GM23338 (cell line): ENCODE results near the gene DENND1B. TPM values are rescaled to one million over a fixed set of nuclear protein-coding genes. Genes with fewer than 3 reads are reported as not detected.

Experiments used
- ATAC-seq: fragments of 200-7000 bp; cut with Tn5 transposase; 3 replicates; pipeline ENCODE4 v1.9.1; 2020
- DNase-seq: peaks from one replicate; pipeline ENCODE4 v3.0.0-alpha.2; 2015; ENCODE audit warnings: low spot score
- H2AFZ ChIP-seq: fragments of 200-600 bp; sonication (generic); 2 replicates; pipeline ENCODE4 v1.8.0; 2016; ENCODE audit warnings: antibody characterized with exemption, mild to moderate bottlenecking, moderate library complexity
- H3F3A ChIP-seq: fragments of 200-600 bp; sonication (generic); replicated peaks from 2 replicates; pipeline ENCODE4 v1.8.0; 2017; ENCODE audit warnings: antibody characterized with exemption, mixed run types, low read depth
- H3K27ac ChIP-seq: fragments of 200-600 bp; sonication (generic); 2 replicates; pipeline ENCODE4 v1.6.1; 2016; ENCODE audit warnings: low read depth
- H3K27me3 ChIP-seq: fragments of 200-600 bp; sonication (generic); 2 replicates; pipeline ENCODE4 v1.8.0; 2016; ENCODE audit warnings: mild to moderate bottlenecking, mixed run types, moderate library complexity; ENCODE audit not compliant: insufficient read depth
- H3K36me3 ChIP-seq: fragments of 200-600 bp; sonication (generic); 2 replicates; pipeline ENCODE4 v1.8.0; 2016; ENCODE audit warnings: mild to moderate bottlenecking; ENCODE audit not compliant: insufficient read depth
- H3K4me1 ChIP-seq: fragments of 200-600 bp; sonication (generic); 2 replicates; pipeline ENCODE4 v1.8.0; 2016; ENCODE audit warnings: mild to moderate bottlenecking, moderate library complexity; ENCODE audit not compliant: insufficient read depth
- H3K4me2 ChIP-seq: fragments of 200-600 bp; sonication (generic); 2 replicates; pipeline ENCODE4 v1.7.1; 2017; ENCODE audit warnings: mixed run types
- H3K4me3 ChIP-seq: fragments of 200-600 bp; sonication (generic); 2 replicates; pipeline ENCODE4 v1.6.1; 2016; ENCODE audit warnings: mixed run types
- H3K79me2 ChIP-seq: fragments of 200-600 bp; sonication (generic); replicated peaks from 2 replicates; pipeline ENCODE4 v1.8.0; 2017; ENCODE audit warnings: mild to moderate bottlenecking; ENCODE audit not compliant: insufficient read depth
- H3K9me2 ChIP-seq: fragments of 200-600 bp; sonication (generic); 2 replicates; pipeline ENCODE4 v1.8.0; 2017; ENCODE audit not compliant: insufficient read depth
- H4K20me1 ChIP-seq: fragments of 200-600 bp; sonication (generic); replicated peaks from 2 replicates; pipeline ENCODE4 v1.8.0; 2017; ENCODE audit warnings: mild to moderate bottlenecking; ENCODE audit not compliant: insufficient read depth
- H3K27ac Mint-ChIP-seq: 2 replicates; pipeline ENCODE4 v1.8.0; 2020; ENCODE audit warnings: inconsistent platforms, mild to moderate bottlenecking, moderate library complexity, mixed read lengths
- H3K27me3 Mint-ChIP-seq: 3 replicates; pipeline ENCODE4 v1.8.0; 2022; ENCODE audit warnings: low read depth, mild to moderate bottlenecking, moderate library complexity, mixed read lengths, inconsistent platforms; ENCODE audit not compliant: insufficient read depth, poor library complexity
- H3K36me3 Mint-ChIP-seq: 3 replicates; pipeline ENCODE4 v1.8.0; 2021; ENCODE audit warnings: low read depth, mild to moderate bottlenecking, inconsistent platforms, moderate library complexity, mixed read lengths
- H3K4me1 Mint-ChIP-seq: 3 replicates; pipeline ENCODE4 v1.8.0; 2020; ENCODE audit warnings: mild to moderate bottlenecking, inconsistent platforms, mixed read lengths
- H3K4me3 Mint-ChIP-seq: 3 replicates; pipeline ENCODE4 v1.8.0; 2021; ENCODE audit warnings: moderate library complexity, mild to moderate bottlenecking, inconsistent platforms, mixed read lengths
- H3K9me3 Mint-ChIP-seq: 3 replicates; pipeline ENCODE4 v1.8.0; 2020; ENCODE audit warnings: moderate library complexity, mild to moderate bottlenecking, inconsistent platforms, mixed read lengths
- CREB1 ChIP-seq: fragments of 250-450 bp; sonication (Bioruptor Pico); IDR thresholded peaks from 2 replicates; pipeline ENCODE4 v1.5.0; 2020; ENCODE audit warnings: low read depth, mild to moderate bottlenecking, moderate library complexity
- ETS1 ChIP-seq: IDR thresholded peaks from 2 replicates; pipeline ENCODE4 v1.6.1; 2016; ENCODE audit warnings: antibody characterized with exemption
- EZH2 ChIP-seq: fragments of 200-600 bp; sonication (generic); IDR thresholded peaks from one replicate; pipeline ENCODE4 v1.8.0; 2017; ENCODE audit warnings: antibody characterized with exemption, mild to moderate bottlenecking, low read depth; ENCODE audit not compliant: unreplicated experiment
- EZH2phosphoT487 ChIP-seq: fragments of 200-600 bp; sonication (generic); IDR thresholded peaks from one replicate; pipeline ENCODE4 v1.8.1; 2018; ENCODE audit warnings: antibody characterized with exemption; ENCODE audit not compliant: unreplicated experiment
- JUNB ChIP-seq: IDR thresholded peaks from one replicate; pipeline ENCODE4 v1.6.1; 2016; ENCODE audit warnings: antibody characterized with exemption; ENCODE audit not compliant: unreplicated experiment
- NANOG ChIP-seq: IDR thresholded peaks from 2 replicates; pipeline ENCODE4 v1.6.1; 2016; ENCODE audit warnings: antibody characterized with exemption, borderline replicate concordance
- POLR2AphosphoS5 ChIP-seq: IDR thresholded peaks from 2 replicates; pipeline ENCODE4 v1.6.1; 2016; ENCODE audit warnings: antibody characterized with exemption, low read depth
- REST ChIP-seq: IDR thresholded peaks from one replicate; pipeline ENCODE4 v1.6.1; 2018; ENCODE audit warnings: antibody characterized with exemption; ENCODE audit not compliant: unreplicated experiment
- STAT1 ChIP-seq: IDR thresholded peaks from one replicate; pipeline ENCODE4 v1.6.1; 2016; ENCODE audit warnings: antibody characterized with exemption; ENCODE audit not compliant: unreplicated experiment
- ZNF331 ChIP-seq: fragments of 250-450 bp; sonication (Bioruptor Pico); IDR thresholded peaks from 2 replicates; pipeline ENCODE4 v1.5.0; 2020; ENCODE audit warnings: low read depth, mild to moderate bottlenecking, moderate library complexity
- ZNF462 ChIP-seq: fragments of 250-450 bp; sonication (Bioruptor Pico); IDR thresholded peaks from 2 replicates; pipeline ENCODE4 v1.5.0; 2020; ENCODE audit warnings: mild to moderate bottlenecking, moderate library complexity
- polyA plus RNA-seq: library from polyadenylated mRNA; unstranded; fragments of >200 nt; fragmentation: Nextera tagmentation; extraction: Ambion mirVana; gene quantifications from 2 replicates; pipeline ENCODE4 v1.2.1, GENCODE V29; 2016
- total RNA-seq: library from RNA; depleted of rRNA; stranded (reverse); fragments of >200 nt; shearing (Covaris generic); gene quantifications from 2 replicates; pipeline ENCODE4 v1.2.3, GENCODE V29; 2014
- TF ChIP-seq, protein P1 (sequence below), 2 experiments: fragments of 200-600 bp in 1 of 2; sonication (generic) in 1 of 2; conservative IDR thresholded peaks; 2 replicates each; pipeline versions ENCODE4 v1.5.1 to v1.6.1; 2016 to 2017; ENCODE audit warnings: antibody characterized with exemption in 2 of 2, low read depth in 2 of 2, mild to moderate bottlenecking in 2 of 2, moderate library complexity in 1 of 2

Gene DENND1B
- total and polyA plus RNA-seq, 2 experiments from 2014 or later: 4.3 to 5.2 TPM

DNA sequence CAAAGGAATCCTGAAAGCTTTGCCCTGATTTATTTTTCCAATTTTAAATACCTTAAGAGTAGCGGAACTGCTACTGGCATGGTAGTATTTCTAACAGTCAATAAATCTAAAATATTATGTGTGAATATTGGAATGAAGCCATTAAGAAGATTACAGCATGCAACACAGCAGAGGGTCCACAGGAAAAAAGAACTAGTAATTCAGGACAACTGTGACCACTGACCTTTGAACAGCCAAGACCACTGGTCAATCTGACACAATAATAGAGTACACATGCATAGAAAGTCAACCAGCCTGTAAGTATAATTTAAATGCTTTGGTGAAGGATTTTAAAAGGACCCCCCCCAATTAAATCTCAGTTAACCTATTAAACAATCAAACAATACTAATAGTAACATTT is 171.0 kb downstream of the DENND1B start:
- Histone ChIP-seq H3K27me3 (no peaks in the 10 kb centered on the region), H4K20me1 (no peaks in the 10 kb centered on the region), H3K4me2 (no peak overlapping the region), H3K27ac (no peak overlapping the region), H3K4me3 (no peak overlapping the region), H3K36me3 (no peaks in the 10 kb centered on the region), H2AFZ (no peak overlapping the region), H3K9me2 (no peaks in the 10 kb centered on the region), H3K4me1 (no peaks in the 10 kb centered on the region), H3F3A (no peaks in the 10 kb centered on the region), H3K79me2 (no peaks in the 10 kb centered on the region)
- TF ChIP-seq EZH2phosphoT487 (no peak), CREB1 (CRISPR knock-in tag) (no peak), NANOG (no peak), POLR2AphosphoS5 (no peak), EZH2 (no peak), STAT1 (no peak), ZNF331 (CRISPR knock-in tag) (no peak), ZNF462 (CRISPR knock-in tag) (no peak), REST (no peak), JUNB (no peak), ETS1 (no peak)
- TF ChIP-seq, protein P1, sequence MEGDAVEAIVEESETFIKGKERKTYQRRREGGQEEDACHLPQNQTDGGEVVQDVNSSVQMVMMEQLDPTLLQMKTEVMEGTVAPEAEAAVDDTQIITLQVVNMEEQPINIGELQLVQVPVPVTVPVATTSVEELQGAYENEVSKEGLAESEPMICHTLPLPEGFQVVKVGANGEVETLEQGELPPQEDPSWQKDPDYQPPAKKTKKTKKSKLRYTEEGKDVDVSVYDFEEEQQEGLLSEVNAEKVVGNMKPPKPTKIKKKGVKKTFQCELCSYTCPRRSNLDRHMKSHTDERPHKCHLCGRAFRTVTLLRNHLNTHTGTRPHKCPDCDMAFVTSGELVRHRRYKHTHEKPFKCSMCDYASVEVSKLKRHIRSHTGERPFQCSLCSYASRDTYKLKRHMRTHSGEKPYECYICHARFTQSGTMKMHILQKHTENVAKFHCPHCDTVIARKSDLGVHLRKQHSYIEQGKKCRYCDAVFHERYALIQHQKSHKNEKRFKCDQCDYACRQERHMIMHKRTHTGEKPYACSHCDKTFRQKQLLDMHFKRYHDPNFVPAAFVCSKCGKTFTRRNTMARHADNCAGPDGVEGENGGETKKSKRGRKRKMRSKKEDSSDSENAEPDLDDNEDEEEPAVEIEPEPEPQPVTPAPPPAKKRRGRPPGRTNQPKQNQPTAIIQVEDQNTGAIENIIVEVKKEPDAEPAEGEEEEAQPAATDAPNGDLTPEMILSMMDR (conservative IDR thresholded peaks at IDR 0.05; ENCODE audit: low read depth in 2 of 2): no peak
- Mint-ChIP-seq H3K27ac (no peak overlapping the region; the same call in 1 of the 2 replicates), H3K9me3 (no peaks in the 10 kb centered on the region), H3K4me3 (no peak overlapping the region), H3K36me3 (no peaks in the 10 kb centered on the region), H3K27me3 (no peaks in the 10 kb centered on the region), H3K4me1 (no peaks in the 10 kb centered on the region)
- ATAC-seq (no peak), DNase-seq (no peak)
